GM18526 (cell line): Measurements from ENCODE around the gene CC2D2A.

Source experiments
- POLR2A ChIP-seq: IDR thresholded peaks from 3 replicates; pipeline ENCODE4 v1.6.1; 2011; ENCODE audit not compliant: insufficient read length; ENCODE audit errors: extremely low read depth

Gene CC2D2A

GRCh38 chr4:15558561-15558960 is 88.9 kb downstream of the CC2D2A start:
- TF ChIP-seq POLR2A = no peak

DNA sequence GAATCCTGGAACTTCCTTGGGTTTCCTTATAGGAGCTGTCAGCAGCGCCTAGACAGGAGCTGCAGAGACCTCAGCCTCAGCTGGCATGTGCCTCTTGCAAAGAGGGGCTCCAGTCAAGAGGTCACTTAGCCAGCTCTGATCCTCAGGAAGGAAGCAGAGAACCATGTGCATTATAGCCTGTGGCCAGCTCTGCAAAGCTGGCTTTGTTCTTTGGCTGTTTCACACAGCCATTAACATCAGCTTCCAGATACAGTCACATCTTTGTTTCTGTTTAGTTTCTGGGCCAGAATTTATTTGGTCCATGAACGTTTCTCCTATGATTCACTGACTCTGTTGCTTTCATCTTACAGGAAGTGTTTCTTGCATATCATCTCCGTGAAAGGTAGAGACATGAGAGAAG is 92.4 kb downstream of the CC2D2A start:
- no peak for TF ChIP-seq POLR2A

DNA sequence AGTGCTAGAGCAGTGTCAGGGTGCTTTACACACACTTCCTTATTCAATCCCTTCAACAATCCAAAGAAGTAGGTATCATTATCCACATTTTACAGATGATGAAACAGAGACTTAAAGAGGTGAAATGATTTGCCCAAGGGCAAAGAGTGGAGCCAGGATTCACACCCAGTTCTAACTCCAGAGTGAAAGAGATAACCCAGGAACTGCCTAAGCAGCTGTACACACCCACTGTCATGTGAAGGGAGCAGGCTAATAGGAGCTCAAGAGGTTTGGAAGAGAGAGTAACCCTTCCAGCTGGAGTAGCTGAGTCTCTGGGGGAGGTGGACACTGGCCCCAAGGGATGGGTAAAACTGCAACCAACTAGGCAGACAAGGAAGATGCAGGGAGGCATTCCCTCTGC is 92.9 kb downstream of the CC2D2A start:
- no peak for TF ChIP-seq POLR2A

- TF ChIP-seq POLR2A = no peak
These were observed 94.2 kb downstream of the CC2D2A start for GRCh38 chr4:15563871-15564270.

- TF ChIP-seq POLR2A = no peak
These were observed 99.1 kb downstream of the CC2D2A start for GRCh38 chr4:15568821-15569220.

DNA sequence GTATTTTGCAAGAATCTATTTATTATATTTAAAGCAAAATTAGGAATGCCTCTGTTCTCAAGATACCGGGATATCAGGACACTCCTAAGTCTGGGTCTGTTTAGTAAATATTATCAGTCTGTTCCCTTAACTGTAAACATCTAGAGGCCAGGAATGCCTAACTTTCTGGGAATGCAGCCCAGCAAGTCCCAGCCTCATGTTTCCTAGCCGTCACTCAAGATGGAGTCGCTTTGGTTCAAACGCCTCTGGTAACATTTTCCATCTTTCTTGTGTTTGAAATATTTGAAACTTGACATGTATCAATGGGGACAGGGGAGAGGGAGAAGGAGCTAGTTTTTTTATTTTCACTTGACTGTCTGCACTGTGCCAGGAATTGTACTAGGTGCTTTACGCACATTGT is 100.1 kb downstream of the CC2D2A start:
- TF ChIP-seq POLR2A = no peak

GRCh38 chr4:15575966-15576365 is 106.3 kb downstream of the CC2D2A start:
- TF ChIP-seq POLR2A = no peak

DNA sequence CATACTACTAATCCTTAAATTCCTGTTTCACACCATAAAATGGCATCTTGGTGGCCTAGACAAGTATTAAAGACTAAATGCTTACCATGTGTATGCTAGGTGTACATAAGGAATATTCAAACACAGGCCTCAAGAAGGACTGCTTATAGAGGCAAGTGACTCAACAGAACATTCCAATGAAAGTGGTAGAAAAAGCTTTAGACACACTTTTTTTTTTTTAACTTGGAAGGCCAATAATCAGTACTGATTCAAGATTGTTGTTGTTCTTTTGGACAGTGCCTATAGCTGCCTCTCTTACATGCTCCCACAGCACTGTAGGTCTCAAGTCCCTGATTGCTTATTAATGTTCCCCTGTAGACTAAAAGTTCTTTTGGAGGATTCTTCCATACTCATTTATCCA is 107.8 kb downstream of the CC2D2A start:
- TF ChIP-seq POLR2A = no peak

- no peak for TF ChIP-seq POLR2A
These were observed 115.1 kb downstream of the CC2D2A start for GRCh38 chr4:15584785-15585184.

GRCh38 chr4:15585331-15585730 is 115.6 kb downstream of the CC2D2A start:
- no peak for TF ChIP-seq POLR2A

DNA sequence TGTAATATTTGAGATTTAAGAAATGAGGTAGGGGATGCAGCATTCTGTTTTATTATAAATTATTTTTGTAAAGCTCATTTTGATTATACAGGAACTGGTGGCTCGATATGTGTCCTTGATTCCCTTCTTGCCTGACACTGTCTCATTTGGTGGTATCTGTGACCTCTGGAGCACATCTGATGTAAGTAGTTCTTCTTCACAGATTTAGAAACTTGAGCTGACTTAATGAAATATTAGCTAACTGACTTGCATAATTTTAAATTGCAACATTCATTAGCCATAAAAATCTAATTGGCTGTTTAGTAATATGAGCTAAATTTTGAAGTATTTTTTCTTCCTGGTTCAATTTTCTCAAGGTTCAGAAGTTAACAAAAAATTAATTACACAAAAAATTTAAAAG is 116.4 kb downstream of the CC2D2A start:
- TF ChIP-seq POLR2A = no peak

- no peak for TF ChIP-seq POLR2A
These were observed 118.0 kb downstream of the CC2D2A start for GRCh38 chr4:15587649-15588048.

DNA sequence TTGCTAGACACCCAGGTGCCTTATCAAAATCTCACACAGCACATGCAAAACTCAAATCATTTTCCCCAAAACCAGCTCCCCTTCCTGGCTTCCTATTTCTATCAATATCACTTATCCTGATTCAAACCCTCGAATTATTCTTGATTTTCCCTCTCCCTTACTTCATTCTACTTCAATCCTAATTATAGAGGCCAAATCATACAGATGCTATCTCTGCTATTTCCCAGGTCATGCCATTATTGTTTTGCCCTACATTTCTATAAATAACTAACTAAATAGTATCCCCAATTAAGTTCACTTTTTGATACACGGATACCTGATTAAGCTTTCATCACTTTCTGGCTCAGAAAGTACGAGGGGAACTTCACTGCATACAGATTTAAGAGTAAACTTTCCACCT is 123.1 kb downstream of the CC2D2A start:
- TF ChIP-seq POLR2A = no peak

GRCh38 chr4:15598644-15599043 is 129.0 kb downstream of the CC2D2A start:
- TF ChIP-seq POLR2A = no peak

GRCh38 chr4:15600176-15600575 is 130.5 kb downstream of the CC2D2A start:
- TF ChIP-seq POLR2A = no peak

DNA sequence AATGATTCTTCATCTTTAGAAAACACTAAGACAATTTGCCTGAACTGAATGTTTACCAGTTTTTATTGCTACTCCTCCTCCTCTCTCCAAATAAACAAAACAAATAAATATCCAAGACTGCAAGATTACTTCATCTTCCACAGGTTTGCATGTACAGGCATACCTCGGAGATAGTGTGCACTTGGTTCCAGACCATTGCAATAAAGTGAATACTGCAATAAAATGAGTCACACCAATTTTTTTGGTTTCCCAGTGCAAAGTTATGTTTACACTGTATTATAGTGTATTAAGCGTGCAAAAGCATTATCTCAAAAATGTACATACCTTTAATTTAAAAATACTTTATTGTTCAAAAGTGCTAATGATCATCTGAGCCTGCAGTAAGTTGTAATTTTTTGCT is 132.2 kb downstream of the CC2D2A start:
- TF ChIP-seq POLR2A = no peak

GRCh38 chr4:15605537-15605936 is 135.9 kb downstream of the CC2D2A start:
- TF ChIP-seq POLR2A = no peak

GRCh38 chr4:15610855-15611254 is 141.2 kb downstream of the CC2D2A start:
- TF ChIP-seq POLR2A = no peak
